ENCODE results near the gene CELSR3. TPM values are rescaled to one million over a fixed set of nuclear protein-coding genes. Genes with fewer than 3 reads are reported as not detected.

The CELSR3 gene
- total RNA-seq, 3 donors from 2014 or later: 1.1 to 2.7 (median 2.3) TPM

DNA sequence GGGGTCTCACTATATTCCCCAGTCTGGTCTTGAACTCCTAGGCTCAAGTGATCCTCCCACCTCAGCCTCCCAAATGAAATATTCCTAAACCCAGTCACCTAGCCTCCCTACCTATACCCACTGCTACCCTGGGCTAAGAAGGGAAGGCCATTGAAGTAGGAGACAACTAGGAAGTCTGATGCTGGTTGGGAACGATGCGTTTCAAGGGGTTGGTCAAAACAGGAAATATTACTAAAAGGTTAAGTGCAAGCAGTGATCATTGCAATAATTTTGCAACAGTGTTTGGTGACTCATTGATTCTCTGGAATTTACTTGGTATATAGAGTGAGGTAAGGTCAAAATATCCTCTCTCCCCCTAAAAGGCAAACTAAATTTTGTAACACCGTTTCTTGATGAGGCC is 48.6 kb downstream of the CELSR3 start:
- Histone ChIP-seq H3K9me3 (peaks cover 20% of the 10 kb centered on the region), H3K4me1 (ENCODE audit: low read depth) (peaks cover 2% of the 10 kb centered on the region), H3K36me3 (ENCODE audit: low read depth) (no peaks in the 10 kb centered on the region), H3K4me3 (no peak overlapping the region)
- DNase-seq (no peak), ATAC-seq (no peak)
- TF ChIP-seq, protein P1, sequence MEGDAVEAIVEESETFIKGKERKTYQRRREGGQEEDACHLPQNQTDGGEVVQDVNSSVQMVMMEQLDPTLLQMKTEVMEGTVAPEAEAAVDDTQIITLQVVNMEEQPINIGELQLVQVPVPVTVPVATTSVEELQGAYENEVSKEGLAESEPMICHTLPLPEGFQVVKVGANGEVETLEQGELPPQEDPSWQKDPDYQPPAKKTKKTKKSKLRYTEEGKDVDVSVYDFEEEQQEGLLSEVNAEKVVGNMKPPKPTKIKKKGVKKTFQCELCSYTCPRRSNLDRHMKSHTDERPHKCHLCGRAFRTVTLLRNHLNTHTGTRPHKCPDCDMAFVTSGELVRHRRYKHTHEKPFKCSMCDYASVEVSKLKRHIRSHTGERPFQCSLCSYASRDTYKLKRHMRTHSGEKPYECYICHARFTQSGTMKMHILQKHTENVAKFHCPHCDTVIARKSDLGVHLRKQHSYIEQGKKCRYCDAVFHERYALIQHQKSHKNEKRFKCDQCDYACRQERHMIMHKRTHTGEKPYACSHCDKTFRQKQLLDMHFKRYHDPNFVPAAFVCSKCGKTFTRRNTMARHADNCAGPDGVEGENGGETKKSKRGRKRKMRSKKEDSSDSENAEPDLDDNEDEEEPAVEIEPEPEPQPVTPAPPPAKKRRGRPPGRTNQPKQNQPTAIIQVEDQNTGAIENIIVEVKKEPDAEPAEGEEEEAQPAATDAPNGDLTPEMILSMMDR (IDR thresholded peaks at IDR 0.05): no peak
- intact Hi-C loops (cut with DNase I, micrococcal nuclease): no loop called here

- Histone ChIP-seq H3K9me3 (peaks cover 11% of the 10 kb centered on the region), H3K36me3 (ENCODE audit: low read depth) (no peaks in the 10 kb centered on the region), H3K4me3 (no peak overlapping the region), H3K4me1 (ENCODE audit: low read depth) (peaks cover 6% of the 10 kb centered on the region)
- TF ChIP-seq, protein P1 (IDR thresholded peaks at IDR 0.05): no peak
- DNase-seq (no peak), ATAC-seq (no peak)
- intact Hi-C loops (cut with DNase I, micrococcal nuclease): no loop called here
Measured at GRCh38 chr3:48612309-48612708, 50.4 kb downstream of the CELSR3 start.

DNA sequence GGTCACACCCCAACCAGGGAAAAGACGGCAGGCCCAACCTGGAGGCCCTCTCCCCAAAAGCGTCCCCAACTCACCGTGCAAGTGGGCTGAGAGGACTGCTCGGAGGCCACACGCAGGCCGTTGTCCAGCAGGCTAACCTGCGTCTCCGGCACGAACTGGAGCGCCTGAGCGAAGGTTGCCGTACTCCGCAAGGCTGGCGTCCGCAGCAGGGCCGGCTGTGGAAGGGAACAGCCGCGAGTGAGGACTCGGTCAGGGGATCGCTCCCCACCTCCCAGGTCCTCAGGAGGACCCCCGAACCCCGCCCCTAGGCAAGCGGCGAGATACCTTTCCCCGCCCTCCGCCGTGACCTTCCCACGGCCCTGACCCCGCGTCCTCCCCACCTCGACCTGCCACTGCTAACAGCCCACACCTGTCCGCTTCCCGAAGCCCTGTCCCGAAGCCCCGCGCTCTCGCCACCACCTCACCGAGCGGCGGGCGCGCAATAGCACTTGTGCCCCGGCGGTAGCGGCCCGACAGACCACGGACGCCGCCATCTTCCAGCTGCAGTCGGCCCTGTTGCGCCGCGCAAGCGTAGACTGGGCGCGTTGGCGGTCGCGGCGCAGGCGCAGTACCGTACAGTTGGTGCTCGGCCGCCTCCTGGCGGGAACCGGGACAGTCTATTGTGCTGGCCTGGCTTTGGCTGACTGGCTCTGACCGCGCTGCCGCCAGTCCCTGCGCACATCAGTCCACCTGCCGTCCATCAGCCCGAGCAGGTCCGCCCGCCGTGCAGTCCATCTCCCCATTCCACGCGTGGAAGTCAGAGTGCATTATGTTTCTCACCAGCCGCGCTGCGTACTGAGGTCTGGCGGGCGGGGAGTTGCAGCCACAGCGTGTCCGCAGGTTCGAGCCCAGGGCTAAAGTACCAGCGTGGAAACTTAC is 53.3 kb downstream of the CELSR3 start, which contains the start of gene UQCRC1:
TSS of gene UQCRC1 (minus strand) at position 559 of the 918 bp plus-strand sequence. CDS start at position 533, 26 bp downstream.
- TF ChIP-seq, protein P1 (IDR thresholded peaks at IDR 0.05): peak; percentile 61
- Histone ChIP-seq H3K4me1 (ENCODE audit: low read depth) (peaks cover 6% of the 10 kb centered on the region), H3K4me3 (peak within 1 kb of the TSS; percentile 89), H3K36me3 (ENCODE audit: low read depth) (peaks cover 2% of the 10 kb centered on the region), H3K9me3 (no peaks in the 10 kb centered on the region)
- intact Hi-C loops (cut with DNase I, micrococcal nuclease): no loop called here
- peak; percentile 92 to 96 (median 94) for DNase-seq
- peak; percentile 99 for ATAC-seq

- DNase-seq (peak in 1 of 3 donors; percentile 55), ATAC-seq (no peak)
- intact Hi-C loops (cut with DNase I, micrococcal nuclease): no loop called here
- Histone ChIP-seq H3K9me3 (no peaks in the 10 kb centered on the region), H3K36me3 (ENCODE audit: low read depth) (peaks cover 13% of the 10 kb centered on the region), H3K4me3 (no peak overlapping the region), H3K4me1 (ENCODE audit: low read depth) (peaks cover 6% of the 10 kb centered on the region)
- TF ChIP-seq, protein P1 (IDR thresholded peaks at IDR 0.05): no peak
Measured at GRCh38 chr3:48607519-48607918, 55.2 kb downstream of the CELSR3 start.

DNA sequence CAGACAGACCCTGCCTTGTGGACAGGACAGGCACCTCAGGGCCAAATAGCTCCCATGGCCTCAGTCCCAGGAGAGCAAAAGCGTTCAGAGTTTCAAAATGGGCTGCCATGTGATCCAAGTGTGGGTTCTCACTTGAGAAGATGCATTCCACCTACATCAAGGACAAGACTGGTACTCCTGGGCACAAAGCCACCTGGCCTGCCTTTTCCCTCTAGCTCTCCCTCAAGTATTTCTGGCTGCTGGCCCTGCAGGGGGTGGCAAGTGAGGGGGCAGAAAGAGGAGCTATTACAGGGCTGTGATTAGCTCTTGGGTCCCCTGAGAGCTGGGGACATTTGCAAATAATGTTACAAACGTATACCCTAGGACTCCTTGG is 61.1 kb downstream of the CELSR3 start:
- Histone ChIP-seq H3K4me1 (ENCODE audit: low read depth) (no peaks in the 10 kb centered on the region), H3K36me3 (ENCODE audit: low read depth) (peaks cover 37% of the 10 kb centered on the region), H3K9me3 (no peaks in the 10 kb centered on the region), H3K4me3 (no peak overlapping the region)
- ATAC-seq: no peak
- TF ChIP-seq, protein P1 (IDR thresholded peaks at IDR 0.05): no peak
- DNase-seq: no peak
- intact Hi-C loops (cut with DNase I, micrococcal nuclease): no loop called here

All from mucosa of descending colon (tissue), 3 donors.